C4-2B (cell line): Measurements from ENCODE around the gene LRSAM1.

Source experiments
- ZFX ChIP-seq: fragments of 450-650 bp; IDR thresholded peaks from 2 replicates; pipeline ENCODE4 v1.6.1; 2017
- TF ChIP-seq, protein P1 (sequence below): fragments of 450-650 bp; conservative IDR thresholded peaks from 2 replicates; pipeline ENCODE4 v1.5.1; 2017; ENCODE audit warnings: mild to moderate bottlenecking

DNA sequence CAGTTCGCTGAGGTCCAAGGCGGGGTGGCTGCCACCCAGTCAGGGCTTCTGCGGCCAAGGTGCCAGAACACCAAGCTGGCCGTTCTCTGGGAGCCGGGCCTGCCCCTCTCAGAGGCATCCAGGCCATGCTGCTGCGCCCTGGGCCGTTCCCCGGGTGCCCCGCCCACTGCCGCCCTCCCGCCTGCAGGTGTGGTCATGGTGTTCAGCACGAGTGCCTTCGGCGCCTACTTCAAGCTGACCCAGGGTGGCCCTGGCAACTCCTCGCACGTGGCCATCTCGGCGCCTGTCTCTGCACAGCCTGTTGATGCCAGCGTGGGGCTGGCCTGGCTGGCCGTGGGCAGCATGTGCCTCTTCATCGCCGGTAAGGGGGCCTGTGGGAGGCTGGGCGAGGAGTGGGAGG is 46.7 kb upstream of the LRSAM1 start:
- TF ChIP-seq, protein P1, sequence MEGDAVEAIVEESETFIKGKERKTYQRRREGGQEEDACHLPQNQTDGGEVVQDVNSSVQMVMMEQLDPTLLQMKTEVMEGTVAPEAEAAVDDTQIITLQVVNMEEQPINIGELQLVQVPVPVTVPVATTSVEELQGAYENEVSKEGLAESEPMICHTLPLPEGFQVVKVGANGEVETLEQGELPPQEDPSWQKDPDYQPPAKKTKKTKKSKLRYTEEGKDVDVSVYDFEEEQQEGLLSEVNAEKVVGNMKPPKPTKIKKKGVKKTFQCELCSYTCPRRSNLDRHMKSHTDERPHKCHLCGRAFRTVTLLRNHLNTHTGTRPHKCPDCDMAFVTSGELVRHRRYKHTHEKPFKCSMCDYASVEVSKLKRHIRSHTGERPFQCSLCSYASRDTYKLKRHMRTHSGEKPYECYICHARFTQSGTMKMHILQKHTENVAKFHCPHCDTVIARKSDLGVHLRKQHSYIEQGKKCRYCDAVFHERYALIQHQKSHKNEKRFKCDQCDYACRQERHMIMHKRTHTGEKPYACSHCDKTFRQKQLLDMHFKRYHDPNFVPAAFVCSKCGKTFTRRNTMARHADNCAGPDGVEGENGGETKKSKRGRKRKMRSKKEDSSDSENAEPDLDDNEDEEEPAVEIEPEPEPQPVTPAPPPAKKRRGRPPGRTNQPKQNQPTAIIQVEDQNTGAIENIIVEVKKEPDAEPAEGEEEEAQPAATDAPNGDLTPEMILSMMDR: no peak
- TF ChIP-seq ZFX: no peak
